ENCODE results near the gene VCP.

VCP gene

DNA sequence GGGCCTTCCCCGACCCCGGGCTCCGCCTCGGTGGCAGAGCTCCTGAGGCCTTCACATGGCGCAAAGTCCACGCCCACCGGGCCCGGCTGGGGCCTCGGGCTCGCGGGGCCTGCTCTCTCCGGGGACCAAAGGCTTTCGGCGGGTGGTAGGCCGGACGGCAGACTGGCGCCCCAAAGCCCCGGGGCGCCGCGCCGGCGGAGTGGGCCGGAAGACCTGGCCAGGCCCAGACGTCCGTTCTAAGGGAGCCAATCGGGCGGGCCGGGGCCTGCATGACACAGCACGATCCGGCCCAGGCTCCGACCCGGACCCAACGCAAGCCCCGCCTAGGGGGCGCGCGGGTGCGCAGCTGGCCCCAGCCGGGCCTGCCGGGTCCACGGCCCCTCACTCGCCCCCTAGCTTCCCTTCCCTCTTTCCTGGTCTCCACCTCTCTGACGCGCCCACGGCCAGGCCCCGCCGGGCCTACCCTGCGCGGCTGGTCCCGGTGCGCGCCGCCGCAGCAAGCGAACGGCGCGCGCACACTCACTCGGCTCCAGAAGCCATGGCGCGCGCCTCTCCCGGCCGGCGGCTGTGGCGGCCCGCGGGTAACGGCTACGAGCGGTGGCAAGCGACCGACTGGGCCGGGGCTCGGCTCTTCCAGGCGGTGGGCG, 488 bp downstream of the VCP start (continued):
- TF ChIP-seq, protein P1, sequence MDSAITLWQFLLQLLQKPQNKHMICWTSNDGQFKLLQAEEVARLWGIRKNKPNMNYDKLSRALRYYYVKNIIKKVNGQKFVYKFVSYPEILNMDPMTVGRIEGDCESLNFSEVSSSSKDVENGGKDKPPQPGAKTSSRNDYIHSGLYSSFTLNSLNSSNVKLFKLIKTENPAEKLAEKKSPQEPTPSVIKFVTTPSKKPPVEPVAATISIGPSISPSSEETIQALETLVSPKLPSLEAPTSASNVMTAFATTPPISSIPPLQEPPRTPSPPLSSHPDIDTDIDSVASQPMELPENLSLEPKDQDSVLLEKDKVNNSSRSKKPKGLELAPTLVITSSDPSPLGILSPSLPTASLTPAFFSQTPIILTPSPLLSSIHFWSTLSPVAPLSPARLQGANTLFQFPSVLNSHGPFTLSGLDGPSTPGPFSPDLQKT (IDR thresholded peaks at IDR 0.05; ENCODE audit: borderline replicate concordance, low read depth, low read length), result no peak
- TF ChIP-seq ZNF623 (tag by site-specific recombination; IDR thresholded peaks at IDR 0.05), result no peak
- peak; percentile 35; the same call in 1 of the 2 replicates for TF ChIP-seq ZSCAN30 (tag by site-specific recombination; IDR thresholded peaks at IDR 0.05)
- TF ChIP-seq, protein P2, sequence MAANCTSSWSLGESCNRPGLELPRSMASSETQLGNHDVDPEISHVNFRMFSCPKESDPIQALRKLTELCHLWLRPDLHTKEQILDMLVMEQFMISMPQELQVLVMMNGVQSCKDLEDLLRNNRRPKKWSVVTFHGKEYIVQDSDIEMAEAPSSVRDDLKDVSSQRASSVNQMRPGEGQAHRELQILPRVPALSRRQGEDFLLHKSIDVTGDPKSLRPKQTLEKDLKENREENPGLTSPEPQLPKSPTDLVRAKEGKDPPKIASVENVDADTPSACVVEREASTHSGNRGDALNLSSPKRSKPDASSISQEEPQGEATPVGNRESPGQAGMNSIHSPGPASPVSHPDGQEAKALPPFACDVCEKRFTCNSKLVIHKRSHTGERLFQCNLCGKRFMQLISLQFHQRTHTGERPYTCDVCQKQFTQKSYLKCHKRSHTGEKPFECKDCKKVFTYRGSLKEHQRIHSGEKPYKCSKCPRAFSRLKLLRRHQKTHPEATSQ (tag by site-specific recombination; IDR thresholded peaks at IDR 0.05), result no peak
- peak; percentile 24; the same call in 1 of the 2 replicates for TF ChIP-seq PRDM10 (tag by site-specific recombination; IDR thresholded peaks at IDR 0.05)
- no peak for TF ChIP-seq BCL11B (tag by site-specific recombination; IDR thresholded peaks at IDR 0.05; ENCODE audit: low read depth)
- TF ChIP-seq GLIS2 (tag by site-specific recombination; IDR thresholded peaks at IDR 0.05), result peak; percentile 62
- no peak for TF ChIP-seq TCF7L2 (IDR thresholded peaks at IDR 0.05; ENCODE audit: borderline replicate concordance, low read depth, low read length)
- no peak for TF ChIP-seq ZNF426 (tag by site-specific recombination; IDR thresholded peaks at IDR 0.05)
- TF ChIP-seq SETDB1 (IDR thresholded peaks at IDR 0.05; ENCODE audit: insufficient read length, low read length), result no peak
- no peak for TF ChIP-seq ZNF664 (tag by site-specific recombination; IDR thresholded peaks at IDR 0.05)
- TF ChIP-seq, protein P3, sequence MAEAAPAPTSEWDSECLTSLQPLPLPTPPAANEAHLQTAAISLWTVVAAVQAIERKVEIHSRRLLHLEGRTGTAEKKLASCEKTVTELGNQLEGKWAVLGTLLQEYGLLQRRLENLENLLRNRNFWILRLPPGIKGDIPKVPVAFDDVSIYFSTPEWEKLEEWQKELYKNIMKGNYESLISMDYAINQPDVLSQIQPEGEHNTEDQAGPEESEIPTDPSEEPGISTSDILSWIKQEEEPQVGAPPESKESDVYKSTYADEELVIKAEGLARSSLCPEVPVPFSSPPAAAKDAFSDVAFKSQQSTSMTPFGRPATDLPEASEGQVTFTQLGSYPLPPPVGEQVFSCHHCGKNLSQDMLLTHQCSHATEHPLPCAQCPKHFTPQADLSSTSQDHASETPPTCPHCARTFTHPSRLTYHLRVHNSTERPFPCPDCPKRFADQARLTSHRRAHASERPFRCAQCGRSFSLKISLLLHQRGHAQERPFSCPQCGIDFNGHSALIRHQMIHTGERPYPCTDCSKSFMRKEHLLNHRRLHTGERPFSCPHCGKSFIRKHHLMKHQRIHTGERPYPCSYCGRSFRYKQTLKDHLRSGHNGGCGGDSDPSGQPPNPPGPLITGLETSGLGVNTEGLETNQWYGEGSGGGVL (tag by site-specific recombination; IDR thresholded peaks at IDR 0.05), result 0 out of 2 replicates have a peak, but pooled peaks have one; percentile 15
- TF ChIP-seq, protein P4, sequence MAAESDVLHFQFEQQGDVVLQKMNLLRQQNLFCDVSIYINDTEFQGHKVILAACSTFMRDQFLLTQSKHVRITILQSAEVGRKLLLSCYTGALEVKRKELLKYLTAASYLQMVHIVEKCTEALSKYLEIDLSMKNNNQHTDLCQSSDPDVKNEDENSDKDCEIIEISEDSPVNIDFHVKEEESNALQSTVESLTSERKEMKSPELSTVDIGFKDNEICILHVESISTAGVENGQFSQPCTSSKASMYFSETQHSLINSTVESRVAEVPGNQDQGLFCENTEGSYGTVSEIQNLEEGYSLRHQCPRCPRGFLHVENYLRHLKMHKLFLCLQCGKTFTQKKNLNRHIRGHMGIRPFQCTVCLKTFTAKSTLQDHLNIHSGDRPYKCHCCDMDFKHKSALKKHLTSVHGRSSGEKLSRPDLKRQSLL (tag by site-specific recombination; IDR thresholded peaks at IDR 0.05), result no peak
- TF ChIP-seq ZBTB1 (tag by site-specific recombination; IDR thresholded peaks at IDR 0.05), result no peak
- TF ChIP-seq ZNF416 (tag by site-specific recombination; IDR thresholded peaks at IDR 0.05), result no peak
- TF ChIP-seq, protein P5, sequence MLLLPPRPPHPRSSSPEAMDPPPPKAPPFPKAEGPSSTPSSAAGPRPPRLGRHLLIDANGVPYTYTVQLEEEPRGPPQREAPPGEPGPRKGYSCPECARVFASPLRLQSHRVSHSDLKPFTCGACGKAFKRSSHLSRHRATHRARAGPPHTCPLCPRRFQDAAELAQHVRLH (tag by site-specific recombination; IDR thresholded peaks at IDR 0.05), result no peak
- peak; percentile 71 for TF ChIP-seq ZBTB8A (tag by site-specific recombination; IDR thresholded peaks at IDR 0.05)
- TF ChIP-seq ZNF658 (tag by site-specific recombination; IDR thresholded peaks at IDR 0.05), result no peak
- no peak for TF ChIP-seq ZNF23 (tag by site-specific recombination; IDR thresholded peaks at IDR 0.05; ENCODE audit: borderline replicate concordance)
- no peak for TF ChIP-seq ZNF530 (tag by site-specific recombination; IDR thresholded peaks at IDR 0.05; ENCODE audit: low read depth)
- TF ChIP-seq, protein P6, sequence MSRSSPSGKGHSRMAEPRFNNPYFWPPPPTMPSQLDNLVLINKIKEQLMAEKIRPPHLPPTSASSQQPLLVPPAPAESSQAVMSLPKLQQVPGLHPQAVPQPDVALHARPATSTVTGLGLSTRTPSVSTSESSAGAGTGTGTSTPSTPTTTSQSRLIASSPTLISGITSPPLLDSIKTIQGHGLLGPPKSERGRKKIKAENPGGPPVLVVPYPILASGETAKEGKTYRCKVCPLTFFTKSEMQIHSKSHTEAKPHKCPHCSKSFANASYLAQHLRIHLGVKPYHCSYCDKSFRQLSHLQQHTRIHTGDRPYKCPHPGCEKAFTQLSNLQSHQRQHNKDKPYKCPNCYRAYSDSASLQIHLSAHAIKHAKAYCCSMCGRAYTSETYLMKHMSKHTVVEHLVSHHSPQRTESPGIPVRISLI (tag by site-specific recombination; IDR thresholded peaks at IDR 0.05), result no peak
- no peak for TF ChIP-seq ZNF449 (tag by site-specific recombination; IDR thresholded peaks at IDR 0.05)
- TF ChIP-seq KLF8 (tag by site-specific recombination; IDR thresholded peaks at IDR 0.05), result peak; percentile 57; the same call in 1 of the 2 replicates
- TF ChIP-seq, protein P7, sequence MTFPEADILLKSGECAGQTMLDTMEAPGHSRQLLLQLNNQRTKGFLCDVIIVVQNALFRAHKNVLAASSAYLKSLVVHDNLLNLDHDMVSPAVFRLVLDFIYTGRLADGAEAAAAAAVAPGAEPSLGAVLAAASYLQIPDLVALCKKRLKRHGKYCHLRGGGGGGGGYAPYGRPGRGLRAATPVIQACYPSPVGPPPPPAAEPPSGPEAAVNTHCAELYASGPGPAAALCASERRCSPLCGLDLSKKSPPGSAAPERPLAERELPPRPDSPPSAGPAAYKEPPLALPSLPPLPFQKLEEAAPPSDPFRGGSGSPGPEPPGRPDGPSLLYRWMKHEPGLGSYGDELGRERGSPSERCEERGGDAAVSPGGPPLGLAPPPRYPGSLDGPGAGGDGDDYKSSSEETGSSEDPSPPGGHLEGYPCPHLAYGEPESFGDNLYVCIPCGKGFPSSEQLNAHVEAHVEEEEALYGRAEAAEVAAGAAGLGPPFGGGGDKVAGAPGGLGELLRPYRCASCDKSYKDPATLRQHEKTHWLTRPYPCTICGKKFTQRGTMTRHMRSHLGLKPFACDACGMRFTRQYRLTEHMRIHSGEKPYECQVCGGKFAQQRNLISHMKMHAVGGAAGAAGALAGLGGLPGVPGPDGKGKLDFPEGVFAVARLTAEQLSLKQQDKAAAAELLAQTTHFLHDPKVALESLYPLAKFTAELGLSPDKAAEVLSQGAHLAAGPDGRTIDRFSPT (tag by site-specific recombination; IDR thresholded peaks at IDR 0.05), result 0 out of 2 replicates have a peak, but pooled peaks have one; percentile 10
